OCI-LY1 (cell line): ENCODE measurements around the gene SGSM1.

Experiments used
- H2AFZ ChIP-seq: fragments of 200-600 bp; sonication (generic), shearing (Covaris generic); 2 replicates; pipeline ENCODE4 v1.6.0; 2014; ENCODE audit warnings: antibody characterized with exemption, mild to moderate bottlenecking, low read length
- H3F3A ChIP-seq: fragments of 200-600 bp; sonication (generic), shearing (Covaris generic); 2 replicates; pipeline ENCODE4 v1.6.0; 2014; ENCODE audit warnings: mild to moderate bottlenecking, antibody characterized with exemption, low read length, moderate library complexity; ENCODE audit not compliant: insufficient read depth
- H3K27ac ChIP-seq: fragments of 200-600 bp; sonication (generic); 2 replicates; pipeline ENCODE4 v1.5.1; 2014; ENCODE audit warnings: low read length, mixed run types, mild to moderate bottlenecking, low read depth; ENCODE audit not compliant: poor library complexity, severe bottlenecking
- H3K27me3 ChIP-seq: fragments of 200-600 bp; sonication (generic); 2 replicates; pipeline ENCODE4 v1.6.0; 2014; ENCODE audit warnings: antibody characterized with exemption, mild to moderate bottlenecking, low read length, moderate library complexity; ENCODE audit not compliant: insufficient read depth
- H3K36me3 ChIP-seq: fragments of 200-600 bp; sonication (generic); 2 replicates; pipeline ENCODE4 v1.6.1; 2014; ENCODE audit warnings: mild to moderate bottlenecking, antibody characterized with exemption, low read length, moderate library complexity, mixed read lengths; ENCODE audit not compliant: insufficient read depth
- H3K4me1 ChIP-seq: fragments of 200-600 bp; sonication (generic); 2 replicates; pipeline ENCODE4 v1.5.1; 2014; ENCODE audit warnings: mild to moderate bottlenecking, low read length, moderate library complexity; ENCODE audit not compliant: insufficient read depth, severe bottlenecking
- H3K4me2 ChIP-seq: fragments of 200-600 bp; sonication (generic), shearing (Covaris generic); 2 replicates; pipeline ENCODE4 v1.6.1; 2014; ENCODE audit warnings: low read length
- H3K4me3 ChIP-seq: fragments of 200-600 bp; sonication (generic); 2 replicates; pipeline ENCODE4 v1.5.1; 2014; ENCODE audit warnings: low read length, low read depth, mild to moderate bottlenecking, mixed read lengths; ENCODE audit not compliant: poor library complexity, severe bottlenecking
- H3K79me2 ChIP-seq: fragments of 200-600 bp; shearing (Covaris generic); 2 replicates; pipeline ENCODE4 v1.6.1; 2016; ENCODE audit warnings: mixed run types, low read length, mixed read lengths; ENCODE audit not compliant: insufficient read depth
- H3K9ac ChIP-seq: fragments of 200-600 bp; sonication (generic), shearing (Covaris generic); 2 replicates; pipeline ENCODE4 v1.6.1; 2014; ENCODE audit warnings: mild to moderate bottlenecking, low read length, mixed read lengths
- H3K9me2 ChIP-seq: fragments of 200-600 bp; sonication (generic), shearing (Covaris generic); 2 replicates; pipeline ENCODE4 v1.6.1; 2014; ENCODE audit warnings: low read depth, mild to moderate bottlenecking, low read length, mixed read lengths
- H3K9me3 ChIP-seq: fragments of 200-600 bp; shearing (Covaris generic); 2 replicates; pipeline ENCODE4 v1.6.1; 2014; ENCODE audit warnings: low read length, mixed read lengths
- H4K20me1 ChIP-seq: fragments of 200-600 bp; sonication (generic), shearing (Covaris generic); 2 replicates; pipeline ENCODE4 v1.6.0; 2016; ENCODE audit warnings: mild to moderate bottlenecking, low read length; ENCODE audit not compliant: insufficient read depth
- CTCF ChIP-seq: fragments of 200-600 bp; sonication (generic), shearing (Covaris generic); IDR thresholded peaks from 2 replicates; pipeline ENCODE4 v1.5.1; 2017; ENCODE audit warnings: mild to moderate bottlenecking, antibody characterized with exemption, low read length, moderate library complexity, mixed read lengths
- EZH2 ChIP-seq: fragments of 200-600 bp; sonication (generic), shearing (Covaris generic); IDR thresholded peaks from 2 replicates; pipeline ENCODE4 v1.8.0; 2017; ENCODE audit warnings: borderline replicate concordance, mixed run types, mild to moderate bottlenecking, antibody characterized with exemption, low read length, moderate library complexity, mixed read lengths

Gene SGSM1

GRCh38 chr22:24969560-24970301 lies 163.7 kb downstream of the SGSM1 start:
- Histone ChIP-seq H3K9me3 (no peaks in the 10 kb centered on the region), H3K4me1 (no peaks in the 10 kb centered on the region), H3K27me3 (no peaks in the 10 kb centered on the region), H4K20me1 (no peaks in the 10 kb centered on the region), H3K36me3 (no peaks in the 10 kb centered on the region), H3F3A (no peaks in the 10 kb centered on the region), H3K9me2 (no peaks in the 10 kb centered on the region), H3K4me3 (no peak overlapping the region), H2AFZ (no peak overlapping the region), H3K9ac (no peak overlapping the region), H3K4me2 (no peak overlapping the region), H3K27ac (no peak overlapping the region), H3K79me2 (no peaks in the 10 kb centered on the region)
- TF ChIP-seq EZH2 = no peak
- no peak for TF ChIP-seq CTCF

GRCh38 chr22:24972369-24972768 lies 166.4 kb downstream of the SGSM1 start:
- Histone ChIP-seq H3F3A (no peaks in the 10 kb centered on the region), H3K9me3 (no peaks in the 10 kb centered on the region), H3K4me3 (no peak overlapping the region), H3K79me2 (no peaks in the 10 kb centered on the region), H3K27ac (no peak overlapping the region), H3K9ac (no peak overlapping the region), H3K36me3 (no peaks in the 10 kb centered on the region), H3K4me2 (no peak overlapping the region), H4K20me1 (no peaks in the 10 kb centered on the region), H2AFZ (no peak overlapping the region), H3K4me1 (no peaks in the 10 kb centered on the region), H3K9me2 (no peaks in the 10 kb centered on the region), H3K27me3 (no peaks in the 10 kb centered on the region)
- TF ChIP-seq EZH2 (no peak), CTCF (no peak)

- no peaks in the 10 kb centered on the region for H3K36me3 ChIP-seq
- no peak overlapping the region for H3K4me2 ChIP-seq
- TF ChIP-seq CTCF = no peak
- TF ChIP-seq EZH2 = no peak
- H3F3A ChIP-seq = no peaks in the 10 kb centered on the region
- H3K27ac ChIP-seq = no peak overlapping the region
- no peaks in the 10 kb centered on the region for H4K20me1 ChIP-seq
- H3K9me2 ChIP-seq = no peaks in the 10 kb centered on the region
- no peaks in the 10 kb centered on the region for H3K27me3 ChIP-seq
- no peak overlapping the region for H3K4me3 ChIP-seq
- no peaks in the 10 kb centered on the region for H3K4me1 ChIP-seq
- H2AFZ ChIP-seq = no peak overlapping the region
- H3K9ac ChIP-seq = no peak overlapping the region
- no peaks in the 10 kb centered on the region for H3K79me2 ChIP-seq
- no peaks in the 10 kb centered on the region for H3K9me3 ChIP-seq
These were observed 167.9 kb downstream of the SGSM1 start for GRCh38 chr22:24973872-24974271.
